Activated CD4-positive, alpha-beta T cell treated with anti-CD3 and anti-CD28 coated beads for 4 hours (primary cell): ENCODE measurements around the gene CD151.

Experiments
- DNase-seq, 2 donors: peaks; one replicate each; pipeline ENCODE4 v3.0.0-alpha.2; 2020

CD151 gene

DNA sequence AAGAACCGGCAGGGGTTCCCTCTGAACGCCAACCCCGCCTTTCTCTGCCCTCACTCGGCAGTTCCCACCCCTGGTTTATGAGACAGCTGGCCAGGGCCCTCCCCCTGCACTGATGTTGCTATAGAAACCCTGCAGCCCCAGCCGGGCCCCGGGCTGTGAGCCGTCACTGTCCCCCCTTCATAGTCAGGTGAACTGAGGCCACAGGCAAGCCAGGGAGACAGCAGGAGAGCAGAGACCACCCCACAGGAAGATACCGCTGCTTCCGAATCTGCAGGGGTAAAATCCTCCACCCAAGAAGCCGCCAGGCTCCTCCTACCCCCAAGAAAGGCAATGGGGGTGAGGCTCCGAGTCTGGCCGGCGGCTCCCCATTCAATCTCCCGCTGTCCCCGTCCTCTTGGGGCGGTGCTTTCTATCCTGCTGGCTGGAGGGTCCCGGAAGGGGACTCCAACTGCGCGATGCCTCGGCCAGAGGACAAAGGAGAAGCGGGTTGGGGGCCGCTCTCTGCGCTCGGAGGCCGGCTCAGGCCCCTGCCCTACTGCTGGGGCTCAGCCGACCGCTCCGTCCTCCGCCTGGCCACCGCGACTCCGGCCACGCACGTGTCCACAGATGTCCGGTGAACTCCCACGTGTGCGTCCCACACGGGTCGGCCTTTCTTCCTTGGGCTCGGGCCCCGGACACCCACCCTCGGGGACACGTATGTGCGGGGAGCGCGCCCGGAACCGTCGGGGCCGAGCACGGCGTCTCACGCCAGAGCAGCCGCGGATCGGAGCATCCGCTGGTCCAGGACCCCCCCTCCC is 35.3 kb upstream of the CD151 start:
- DNase-seq = peak; percentile 59 to 63

DNA sequence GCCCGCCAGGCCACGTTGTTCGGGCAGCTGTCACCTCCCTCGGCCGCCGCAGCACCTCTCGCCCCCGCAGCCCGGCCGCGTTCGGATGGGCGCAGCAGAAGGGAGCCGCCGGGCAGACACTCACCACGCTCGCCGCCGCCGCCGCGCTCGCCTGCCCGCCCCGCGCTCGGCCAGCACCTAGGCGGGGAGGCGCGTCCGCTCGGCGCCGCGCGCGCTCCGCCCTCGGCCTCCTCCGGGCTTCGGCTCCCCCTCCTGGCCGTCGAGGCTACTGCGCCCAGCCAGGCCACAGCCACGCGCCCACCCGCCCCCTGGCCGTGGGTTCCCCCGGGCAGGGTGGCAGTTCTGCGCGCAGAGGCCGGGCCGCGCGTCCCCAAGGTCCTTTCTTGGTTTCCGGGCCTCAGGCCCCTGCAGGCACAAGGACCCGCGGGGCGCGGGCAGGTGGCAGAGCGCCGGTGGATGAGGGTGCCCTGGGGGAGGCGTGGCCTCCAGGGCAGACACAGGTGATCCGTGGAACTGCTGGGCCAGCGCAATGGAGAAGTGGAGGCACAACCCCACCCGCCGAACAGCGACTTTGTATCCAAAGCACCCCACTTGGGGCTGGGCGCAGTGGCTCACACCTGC is 34.5 kb upstream of the CD151 start, which contains the start of gene SLC25A22:
Gene SLC25A22 (minus strand): TSS at position 189 of the 621 bp plus-strand sequence. CDS start 3,275 bp downstream, outside the sequence.
- peak; percentile 80 for DNase-seq

DNA sequence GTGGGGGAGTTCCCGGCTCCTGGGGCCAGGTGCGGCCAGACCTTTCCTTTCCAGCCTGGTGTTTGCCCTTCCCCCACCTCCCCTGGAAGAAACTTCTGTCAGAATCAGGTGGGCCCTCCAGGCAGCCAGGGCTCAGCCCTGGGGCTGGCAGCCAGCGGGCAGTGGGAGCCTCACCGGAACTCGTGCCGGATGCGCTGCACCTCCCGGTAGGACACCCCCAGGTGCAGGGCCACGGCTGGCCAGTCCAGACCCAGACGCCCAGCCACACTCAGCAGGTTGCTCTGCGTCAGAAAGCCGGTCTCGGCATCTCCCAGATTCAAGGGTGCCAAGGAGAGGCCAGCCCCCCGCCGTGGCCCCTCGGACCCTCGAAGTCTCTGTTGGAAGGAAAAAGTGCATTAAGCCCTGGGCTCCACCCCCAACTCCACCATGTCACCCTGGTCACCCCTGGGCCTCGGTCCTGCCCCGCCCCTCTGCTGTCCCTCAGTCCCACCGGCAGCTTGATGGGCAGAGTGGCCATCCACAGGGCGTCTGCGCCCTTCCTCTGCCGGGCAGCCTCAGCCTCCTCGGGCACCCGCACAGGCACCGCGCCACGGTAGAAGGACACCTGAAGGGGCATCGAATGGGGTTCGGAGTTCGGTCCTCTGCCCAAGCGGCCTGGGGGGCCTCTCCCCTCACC is 33.0 kb upstream of the CD151 start:
- DNase-seq = no peak

DNA sequence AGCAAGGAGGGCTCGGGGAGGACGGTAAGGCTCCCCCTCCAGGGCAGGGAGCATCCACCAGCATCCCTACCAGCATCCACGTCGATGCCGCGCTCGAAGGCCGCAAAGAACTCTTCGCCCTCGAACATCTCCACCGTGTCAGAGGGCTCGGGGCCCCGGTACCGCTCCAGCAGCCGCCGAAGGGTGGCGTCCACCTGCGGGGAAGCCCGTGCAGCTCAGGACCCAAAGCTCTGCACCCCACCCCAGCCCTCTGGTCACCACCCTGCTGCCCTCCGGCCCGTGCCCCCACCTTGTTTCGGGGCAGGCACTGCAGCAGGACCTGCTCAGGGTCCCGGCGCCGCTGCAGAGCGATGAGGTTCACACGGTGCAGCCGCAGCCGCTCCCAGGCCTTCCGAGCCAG is 32.3 kb upstream of the CD151 start:
- no peak for DNase-seq

DNA sequence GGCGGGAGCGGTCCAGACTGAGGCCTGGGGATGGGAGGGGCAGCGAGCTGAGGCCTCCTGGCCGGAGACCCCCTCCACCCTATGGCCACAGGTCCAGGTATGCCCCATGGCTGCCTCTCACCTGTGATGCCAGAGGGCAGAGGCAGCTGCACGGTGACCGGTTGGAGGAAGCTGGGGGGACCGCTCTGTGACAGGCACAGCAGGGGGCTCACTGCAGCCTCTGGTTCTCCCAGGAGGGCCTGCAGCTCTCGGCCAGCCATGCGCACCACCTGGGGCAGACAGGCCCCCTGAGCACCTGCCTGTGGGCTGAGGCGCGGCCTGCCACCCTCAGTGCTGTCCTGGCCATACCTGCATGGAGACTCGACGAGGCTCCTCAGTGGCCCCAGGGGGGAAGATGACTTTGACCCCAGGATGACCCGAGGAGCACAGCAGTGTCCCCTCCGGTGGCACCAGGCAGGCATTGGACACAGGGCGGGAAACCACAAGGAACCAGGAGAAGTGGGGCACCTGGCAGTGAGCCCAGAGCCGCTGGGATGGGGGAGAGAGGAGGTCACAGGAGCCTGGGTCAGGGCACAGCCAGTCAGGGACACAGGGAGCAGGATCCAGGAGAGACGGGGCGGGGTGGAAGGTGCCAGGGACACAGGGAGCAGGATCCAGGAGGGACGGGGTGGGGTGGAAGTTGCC is 31.5 kb upstream of the CD151 start:
- DNase-seq = no peak

DNA sequence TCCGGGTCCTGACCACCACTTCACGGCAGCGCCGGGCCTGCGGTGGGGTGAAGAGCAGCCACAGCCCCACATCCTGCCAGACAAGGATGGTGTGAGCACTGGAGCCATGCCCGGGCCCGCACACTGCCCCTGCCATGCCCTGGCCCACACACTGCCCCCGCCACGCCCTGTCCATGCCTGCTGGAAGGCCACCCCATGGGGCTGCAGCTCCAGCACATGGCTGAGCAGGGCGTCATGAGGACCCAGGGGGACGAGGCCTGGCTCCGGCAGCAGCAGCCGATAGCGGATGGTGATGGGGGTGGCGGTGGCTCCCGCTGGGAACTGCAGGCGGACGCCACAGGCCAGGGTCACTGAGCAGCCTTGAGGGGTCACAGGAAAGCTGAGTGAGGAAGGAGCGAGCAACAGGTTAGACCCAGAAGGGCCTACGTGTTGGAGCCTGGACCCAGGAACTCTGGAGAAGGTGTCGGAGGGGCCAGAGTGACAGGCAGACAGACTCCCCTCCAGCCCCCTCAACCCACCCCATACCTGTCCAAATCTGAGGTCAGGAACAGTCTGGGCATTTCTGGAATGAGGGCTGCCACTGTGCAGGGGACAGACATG is 30.6 kb upstream of the CD151 start:
- no peak for DNase-seq

DNA sequence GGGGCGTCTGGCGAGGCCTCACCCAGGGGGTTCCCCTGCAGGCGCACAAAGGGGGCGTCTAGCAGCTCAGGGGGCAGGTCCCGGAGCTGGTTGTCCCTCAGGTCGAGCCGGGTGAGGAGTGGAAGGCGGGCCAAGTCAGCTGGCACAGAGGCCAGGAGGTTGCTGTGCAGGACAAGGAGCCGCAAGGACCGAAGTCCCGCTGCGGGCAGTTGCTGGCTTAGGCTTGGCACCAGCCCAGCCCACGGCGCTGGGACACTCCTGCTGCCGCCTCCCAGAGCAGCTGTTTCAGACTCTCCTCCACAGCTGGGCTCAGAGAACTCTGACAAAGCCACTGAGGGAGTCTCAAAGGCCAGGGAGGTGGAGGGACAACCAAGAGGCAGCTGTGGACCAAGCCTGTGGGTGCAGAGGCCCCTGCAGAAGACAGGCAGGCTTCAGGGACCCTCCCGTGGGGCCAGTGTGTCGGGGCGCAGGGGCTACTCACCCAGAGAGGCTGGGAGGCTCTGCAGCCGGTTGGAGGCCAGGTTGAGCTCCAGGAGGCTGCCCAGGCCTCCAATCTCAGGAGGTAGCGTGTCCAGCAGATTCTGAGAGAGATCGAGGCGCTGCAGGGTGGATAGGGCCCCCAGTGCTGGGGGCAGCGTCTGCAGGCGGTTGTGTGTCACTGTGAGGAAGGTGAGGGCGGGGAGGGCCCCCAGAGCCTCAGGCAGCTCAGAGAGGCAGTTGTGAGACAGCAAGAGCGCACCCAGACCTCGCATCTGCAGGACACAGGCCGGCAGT is 29.9 kb upstream of the CD151 start:
- DNase-seq = no peak

DNA sequence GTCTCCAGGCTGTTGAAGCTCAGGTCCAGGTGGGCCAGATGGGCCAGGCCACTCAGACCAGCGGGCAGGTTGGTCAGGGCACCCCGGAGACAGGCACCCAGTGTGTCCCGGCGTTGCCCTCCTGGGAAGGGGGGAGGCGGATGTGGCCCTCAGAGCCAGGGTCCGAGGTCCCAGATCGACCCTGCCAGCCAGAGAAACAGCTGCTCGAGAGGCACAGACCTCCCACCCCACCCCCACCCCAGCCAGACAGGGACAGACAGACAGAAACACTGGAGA is 29.3 kb upstream of the CD151 start:
- no peak for DNase-seq

DNA sequence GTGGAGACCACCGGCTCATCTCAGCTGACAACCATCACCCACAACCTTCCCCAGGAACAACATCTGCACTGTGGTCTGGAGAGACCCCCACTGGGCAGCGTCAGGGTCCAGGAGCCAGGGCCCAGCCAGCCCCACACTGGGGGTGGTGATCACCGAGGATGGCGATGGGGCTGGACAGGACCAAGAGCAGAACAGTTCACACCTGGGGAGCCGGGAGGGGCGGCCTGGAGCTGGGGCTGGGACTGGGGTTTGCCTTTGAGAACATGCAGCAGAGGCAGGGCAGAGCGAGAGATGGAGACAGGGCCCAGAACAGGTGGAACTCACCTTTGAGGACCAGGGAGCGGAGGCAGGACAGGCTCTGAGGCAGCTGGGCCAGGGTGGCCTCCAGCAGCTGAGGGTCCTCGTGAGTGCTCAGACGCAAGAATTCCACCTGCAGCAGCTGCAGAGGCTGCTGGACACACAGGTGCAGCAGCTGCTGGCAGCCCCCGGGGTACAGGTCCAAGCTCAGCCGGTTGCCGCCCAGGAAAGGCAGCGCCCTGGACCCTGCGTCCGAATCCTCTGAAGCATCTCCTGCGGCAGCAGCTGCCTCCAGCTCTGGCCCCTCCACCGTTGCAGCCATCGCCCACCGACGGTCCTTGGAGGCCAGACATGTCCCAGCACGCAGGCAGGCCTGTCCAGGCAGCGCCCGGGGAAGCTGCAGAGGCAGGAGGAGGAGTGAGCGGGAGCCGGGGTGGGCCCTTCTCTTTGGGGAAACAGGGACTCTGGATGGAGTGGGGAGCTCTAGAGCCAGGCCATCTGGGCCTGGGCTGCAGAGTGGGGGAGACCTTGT is 28.8 kb upstream of the CD151 start:
- no peak for DNase-seq

DNA sequence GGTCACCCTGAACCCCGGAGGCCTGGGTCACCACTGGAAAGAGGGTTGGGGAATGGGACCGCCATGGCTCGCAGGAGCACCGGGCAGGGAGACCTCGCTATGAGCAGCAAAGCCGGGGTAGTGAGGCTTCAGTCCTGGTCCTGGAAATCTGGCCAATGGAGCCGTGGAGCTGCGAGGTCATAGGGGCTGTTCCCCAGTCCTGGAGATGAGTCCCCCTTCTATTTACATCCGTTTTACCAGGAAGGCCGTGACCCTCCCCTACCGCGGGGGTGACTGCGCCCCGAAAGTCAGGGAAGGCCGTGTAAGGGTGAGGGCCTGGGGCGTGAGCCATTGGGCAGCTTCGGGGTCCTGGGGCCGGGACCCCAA is 28.2 kb upstream of the CD151 start:
- DNase-seq = no peak

DNA sequence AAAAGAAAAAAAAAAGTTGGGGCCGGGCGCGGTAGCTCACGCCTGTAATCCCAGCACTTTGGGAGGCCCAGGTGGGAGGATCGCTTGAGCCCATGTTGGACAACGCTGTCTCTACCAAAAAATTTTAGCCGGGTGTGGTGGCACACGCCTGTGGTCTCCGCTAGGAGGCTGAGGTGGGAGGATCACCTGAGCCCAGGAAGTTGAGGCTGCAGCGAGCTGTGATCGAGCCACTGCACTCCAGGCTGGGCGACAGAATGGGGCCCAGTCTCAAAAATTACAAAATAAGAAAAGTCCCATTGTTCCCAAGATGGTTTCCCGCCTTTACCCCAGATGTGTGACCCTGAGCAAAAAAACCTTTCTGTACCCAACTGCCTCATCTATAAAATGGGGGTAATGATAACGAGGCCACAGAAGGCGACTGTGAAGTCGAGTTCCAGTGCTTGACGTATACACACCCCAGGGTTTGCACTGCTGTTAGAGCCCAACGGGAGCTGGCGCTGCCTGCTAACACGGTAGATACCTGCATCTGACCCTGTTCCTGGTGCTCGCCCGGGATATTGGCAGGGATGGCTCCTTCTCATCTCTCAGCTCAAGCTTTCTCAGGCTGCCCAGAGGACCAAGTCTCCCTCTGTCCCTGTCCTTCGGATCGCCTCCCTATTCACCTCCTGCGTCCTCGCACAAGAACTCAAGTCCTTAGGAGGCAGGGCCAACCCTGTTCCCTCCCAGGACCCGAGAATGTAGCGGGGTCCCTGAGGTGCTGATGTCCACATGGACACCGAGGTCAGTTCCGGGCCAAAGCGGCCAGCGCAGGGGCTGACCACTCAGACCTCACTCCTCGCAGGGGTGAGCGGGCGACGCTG is 24.1 kb upstream of the CD151 start:
- no peak for DNase-seq

DNA sequence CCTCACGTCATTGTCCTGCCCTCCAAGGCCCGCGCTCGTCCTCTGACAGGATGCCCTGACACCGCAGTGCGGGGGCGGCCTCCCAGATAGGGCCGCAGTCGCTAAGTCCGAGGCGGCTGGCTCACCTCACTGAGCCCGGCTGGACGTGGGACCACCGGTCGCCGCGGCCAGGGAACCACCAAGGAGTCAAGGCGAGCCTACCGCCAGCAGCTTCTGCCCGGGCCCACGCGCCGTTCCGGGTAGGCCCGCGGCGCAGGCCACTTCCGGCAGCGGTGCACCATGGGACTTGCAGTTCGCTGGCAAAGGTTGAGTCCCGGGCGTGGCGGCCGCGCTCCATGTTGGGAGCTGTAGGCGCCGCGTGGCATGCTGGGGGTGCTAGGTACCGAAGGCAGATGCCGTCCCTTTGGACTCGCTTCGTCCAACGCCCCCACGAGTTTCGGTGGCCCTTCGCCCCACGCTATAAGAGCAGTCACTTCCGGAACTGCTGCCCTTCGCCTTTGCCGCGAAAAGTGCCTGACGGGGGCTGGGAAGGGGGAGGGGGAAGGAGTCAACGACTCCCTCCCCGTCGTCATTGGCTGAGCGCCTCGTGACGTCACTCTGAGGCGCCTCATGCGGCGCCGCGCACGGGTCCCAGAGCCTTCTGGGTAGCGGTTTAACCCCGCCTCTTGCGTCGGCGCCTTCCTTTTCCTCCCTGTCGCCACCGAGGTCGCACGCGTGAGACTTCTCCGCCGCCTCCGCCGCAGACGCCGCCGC is 23.3 kb upstream of the CD151 start, which contains the start of gene RPLP2:
Gene RPLP2 (plus strand): TSS at position 681 of the 753 bp plus-strand sequence. CDS start 268 bp downstream, outside the sequence.
- peak; percentile 97 to 98 for DNase-seq

DNA sequence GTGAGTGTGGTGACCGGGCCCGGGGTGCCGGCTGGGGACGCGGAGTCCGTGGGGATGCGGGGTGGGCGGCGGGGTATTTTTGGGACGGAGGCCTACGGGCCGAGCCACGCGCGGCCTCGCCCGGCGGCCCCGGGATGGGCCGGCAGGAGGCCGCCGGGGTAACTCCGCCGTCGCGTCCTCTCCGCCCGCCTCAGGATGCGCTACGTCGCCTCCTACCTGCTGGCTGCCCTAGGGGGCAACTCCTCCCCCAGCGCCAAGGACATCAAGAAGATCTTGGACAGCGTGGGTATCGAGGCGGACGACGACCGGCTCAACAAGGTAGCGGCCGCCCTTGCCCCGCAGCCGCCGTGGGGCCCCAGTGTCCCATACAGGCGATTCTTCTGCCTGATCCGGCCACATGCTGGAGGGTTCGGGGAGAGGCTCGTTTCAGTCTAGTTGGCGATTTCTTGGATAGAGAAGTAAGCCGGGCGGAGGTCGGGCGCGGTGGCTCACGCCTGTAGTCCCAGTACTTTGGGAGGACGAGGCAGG is 22.6 kb upstream of the CD151 start:
- DNase-seq = peak in 1 of 2 donors; percentile 30

DNA sequence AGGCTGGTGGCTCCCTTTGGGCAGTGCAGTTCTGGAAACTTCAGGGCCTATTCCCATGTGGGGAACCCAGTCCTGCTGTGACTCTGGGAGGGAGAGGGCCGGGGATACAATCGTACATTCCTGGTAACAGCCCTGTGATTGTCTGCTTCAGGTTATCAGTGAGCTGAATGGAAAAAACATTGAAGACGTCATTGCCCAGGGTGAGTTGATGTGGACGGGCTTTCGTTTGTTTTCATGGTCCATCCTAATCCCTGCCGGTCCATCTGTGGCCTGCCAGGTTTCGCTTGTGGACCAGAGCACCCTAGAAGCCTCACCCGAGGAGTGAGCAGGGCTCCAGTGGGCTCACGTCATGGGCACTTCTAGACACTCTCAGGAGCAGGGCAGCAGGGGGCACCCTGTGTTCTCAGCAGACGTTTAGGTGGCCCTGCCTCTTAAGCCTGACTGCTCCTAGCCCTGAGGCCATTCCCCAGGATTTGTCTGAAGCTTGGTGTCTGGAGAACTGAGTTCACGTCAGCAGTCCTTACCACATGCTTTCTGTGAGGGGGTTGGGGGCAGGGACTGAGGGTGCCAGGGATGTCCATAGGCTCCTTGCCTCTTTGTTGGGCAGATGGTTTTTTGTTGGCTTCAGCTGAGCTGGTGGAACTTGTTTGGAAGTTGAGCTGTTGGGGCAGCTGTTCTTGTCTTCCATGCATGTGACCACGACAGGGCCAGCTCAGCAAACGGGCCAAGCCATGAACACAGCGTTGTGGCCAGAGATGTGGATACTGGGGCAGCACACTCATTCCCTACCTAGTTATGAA is 21.1 kb upstream of the CD151 start:
- DNase-seq = no peak

DNA sequence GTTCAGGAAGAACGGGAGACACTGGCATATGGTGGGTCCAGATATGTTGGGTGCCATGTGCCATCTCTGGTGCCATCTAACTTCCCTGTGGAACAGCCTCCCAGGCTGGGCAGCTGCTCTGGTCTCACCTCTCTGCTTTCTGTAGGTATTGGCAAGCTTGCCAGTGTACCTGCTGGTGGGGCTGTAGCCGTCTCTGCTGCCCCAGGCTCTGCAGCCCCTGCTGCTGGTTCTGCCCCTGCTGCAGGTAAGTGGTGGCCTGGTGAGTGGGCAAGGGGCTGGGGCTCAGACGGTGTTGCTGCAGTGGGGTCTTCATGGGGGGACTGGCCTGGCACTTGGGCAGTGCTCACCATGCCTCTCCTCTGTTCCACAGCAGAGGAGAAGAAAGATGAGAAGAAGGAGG is 20.4 kb upstream of the CD151 start:
- DNase-seq = no peak

DNA sequence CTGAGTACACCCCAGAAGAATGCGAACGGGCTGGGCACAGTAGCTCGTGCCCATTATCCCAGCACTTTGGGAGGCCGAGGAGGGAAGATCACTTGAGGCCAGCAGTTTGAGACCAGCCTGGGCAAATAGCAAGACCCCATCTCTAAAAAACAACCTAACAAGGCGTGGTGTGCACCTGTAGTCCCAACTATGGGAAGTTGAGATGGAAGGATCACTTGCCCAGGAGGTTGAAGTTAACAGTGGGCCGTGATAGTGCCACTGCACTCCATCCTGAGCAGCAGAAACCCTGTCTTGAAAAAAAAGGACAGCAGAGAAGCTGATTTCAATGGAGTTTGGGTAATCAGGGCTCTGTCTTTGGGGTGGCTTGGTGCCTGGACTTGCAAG is 19.7 kb upstream of the CD151 start:
- no peak for DNase-seq

DNA sequence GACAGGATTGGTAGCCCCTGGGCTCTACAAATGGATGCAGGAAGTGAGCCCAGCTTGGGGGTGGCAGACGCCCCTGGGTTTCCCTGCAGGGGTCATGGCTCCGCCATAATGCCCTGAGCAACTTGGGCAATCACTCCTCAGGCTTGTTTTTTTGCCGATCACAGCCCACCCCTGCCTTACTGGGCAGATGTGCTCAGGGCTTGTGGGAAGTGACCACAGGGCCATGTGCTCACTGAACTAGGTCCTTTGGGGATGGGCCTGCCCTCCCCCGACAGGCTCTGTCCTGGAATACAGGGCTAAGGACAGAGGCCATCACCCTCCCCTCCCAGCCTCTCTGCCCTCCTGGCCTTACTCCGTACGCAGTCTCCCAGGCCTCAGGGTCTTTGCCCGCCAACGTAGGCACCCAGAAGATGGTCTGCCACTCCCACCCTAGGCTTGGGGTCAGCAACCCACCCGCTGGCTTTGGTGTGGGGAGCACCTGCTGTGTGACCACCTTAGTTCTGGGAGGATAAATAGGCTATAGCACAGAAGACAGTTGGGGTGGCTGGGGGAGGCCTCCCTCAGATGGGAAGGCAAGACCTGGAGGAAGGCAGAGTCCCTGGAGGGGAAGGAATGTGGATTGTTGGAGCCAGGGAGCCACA is 19.2 kb upstream of the CD151 start:
- DNase-seq = no peak
